ENCODE measurements around the gene TXN.
"Not testable (repeated sequence)": the region's sequence is repeated elsewhere in the genome, so short reads cannot be mapped to it uniquely, and the experiment has no call there.

TXN gene

GRCh38 chr9:110214090-110214489 lies 42.2 kb downstream of the TXN start:
- H3K27ac ChIP-seq = no peak overlapping the region
- DNase-seq (ENCODE audit: low read depth, low spot score) = no peak

GRCh38 chr9:110213413-110214044 lies 42.8 kb downstream of the TXN start:
- H3K27ac ChIP-seq = no peak overlapping the region

GRCh38 chr9:110208031-110208430 lies 48.3 kb downstream of the TXN start, which contains the start of gene C9orf152:
C9orf152 (minus strand) TSS chr9:110208159; CDS start chr9:110207579, 580 bp downstream.
- no peak within 1 kb of the TSS for H3K27ac ChIP-seq
- DNase-seq (ENCODE audit: low read depth, low spot score) = no peak

More at GRCh38 chr9:110213413-110214044, 42.8 kb downstream of the TXN start:
- no peak for DNase-seq (ENCODE audit: low read depth, low spot score)

- H3K27ac ChIP-seq = no peak overlapping the region
- no peak for DNase-seq (ENCODE audit: low read depth, low spot score)
Measured at GRCh38 chr9:110207071-110207641, 49.2 kb downstream of the TXN start.

GRCh38 chr9:110206389-110206788 lies 49.9 kb downstream of the TXN start:
- no peak overlapping the region for H3K27ac ChIP-seq
- DNase-seq (ENCODE audit: low read depth, low spot score) = no peak

- H3K27ac ChIP-seq; DNase-seq (ENCODE audit: low read depth, low spot score): not testable (repeated sequence)
Measured at GRCh38 chr9:110205612-110206011, 50.7 kb downstream of the TXN start.

GRCh38 chr9:110202232-110202631 lies 54.1 kb downstream of the TXN start:
- H3K27ac ChIP-seq = no peak overlapping the region
- no peak for DNase-seq (ENCODE audit: low read depth, low spot score)

GRCh38 chr9:110199643-110200042 lies 56.7 kb downstream of the TXN start:
- no peak for DNase-seq (ENCODE audit: low read depth, low spot score)

GRCh38 chr9:110198357-110198756 lies 58.0 kb downstream of the TXN start:
- no peak for DNase-seq (ENCODE audit: low read depth, low spot score)
- no peak overlapping the region for H3K27ac ChIP-seq

More at GRCh38 chr9:110199643-110200042, 56.7 kb downstream of the TXN start:
- no peak overlapping the region for H3K27ac ChIP-seq

- H3K27ac ChIP-seq = no peak overlapping the region
- no peak for DNase-seq (ENCODE audit: low read depth, low spot score)
Measured at GRCh38 chr9:110197330-110198187, 58.7 kb downstream of the TXN start.

- not testable (repeated sequence) for DNase-seq (ENCODE audit: low read depth, low spot score)
Measured at GRCh38 chr9:110196084-110196499, 60.2 kb downstream of the TXN start.

More at GRCh38 chr9:110196084-110196499, 60.2 kb downstream of the TXN start:
- H3K27ac ChIP-seq = not testable (repeated sequence)
